SKM-1 treated with dmso at 0.1 percent for 144 hours (cell line): ENCODE data around the gene MTRF1L.
"Not testable (repeated sequence)": the region's sequence is repeated elsewhere in the genome, so short reads cannot be mapped to it uniquely, and the experiment has no call there.

Experiments used
- DNase-seq: peaks from one replicate; lab custom pipeline; 2025; ENCODE audit not compliant: unreplicated experiment; lab: John Stamatoyannopoulos, UW

Gene MTRF1L

DNA sequence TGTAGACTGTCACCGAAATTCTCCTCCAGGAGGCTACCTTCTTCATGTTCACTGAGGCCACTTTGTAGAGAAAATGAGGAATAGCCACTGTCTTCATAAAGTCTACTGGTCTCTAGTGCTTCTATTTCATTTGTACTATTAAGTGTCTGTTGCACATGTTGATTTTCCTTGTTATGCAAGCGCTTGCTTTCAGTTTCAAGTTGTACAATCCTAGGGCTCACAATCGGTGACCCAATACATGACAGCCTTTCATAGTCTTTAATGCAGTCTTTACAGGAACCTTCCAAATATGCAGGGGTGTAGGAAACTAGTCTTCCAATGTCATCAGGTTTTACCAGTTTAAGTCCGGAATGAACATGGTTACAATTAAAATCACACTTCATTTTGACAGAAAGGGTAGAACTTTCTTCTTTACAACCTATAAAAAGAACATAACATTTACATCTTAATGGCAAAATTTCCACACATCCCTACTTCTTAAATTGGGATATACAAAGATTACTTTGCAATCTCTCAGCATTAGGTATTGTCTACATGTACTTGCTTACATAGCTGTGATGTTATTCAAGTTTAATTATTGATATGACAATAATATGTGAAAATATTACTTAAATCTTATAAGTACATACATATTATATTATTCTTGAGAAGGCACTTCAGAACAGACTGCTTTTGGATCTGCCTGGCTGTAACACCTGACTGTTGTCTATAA lies 27.1 kb downstream of the MTRF1L start:
- DNase-seq, result no peak

DNA sequence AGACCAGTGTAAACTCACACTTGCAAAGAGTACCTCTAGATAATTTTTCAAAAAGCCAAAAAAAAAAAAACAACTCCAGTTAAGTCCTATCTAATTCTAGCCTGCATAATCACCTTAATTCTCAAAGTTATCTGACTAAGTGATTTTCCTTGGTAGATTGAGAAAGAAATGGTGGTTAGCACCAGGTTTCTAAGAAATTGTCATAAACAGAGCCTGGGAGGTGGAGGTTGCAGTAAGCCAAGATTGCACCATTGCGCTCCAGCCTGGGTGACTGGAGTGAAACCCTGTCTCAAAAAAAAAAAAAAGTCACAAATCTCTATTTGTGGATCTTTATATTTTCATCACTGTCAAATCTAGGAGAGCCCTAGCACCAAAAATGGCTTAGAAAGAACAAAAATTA lies 28.6 kb downstream of the MTRF1L start:
- no peak for DNase-seq

DNA sequence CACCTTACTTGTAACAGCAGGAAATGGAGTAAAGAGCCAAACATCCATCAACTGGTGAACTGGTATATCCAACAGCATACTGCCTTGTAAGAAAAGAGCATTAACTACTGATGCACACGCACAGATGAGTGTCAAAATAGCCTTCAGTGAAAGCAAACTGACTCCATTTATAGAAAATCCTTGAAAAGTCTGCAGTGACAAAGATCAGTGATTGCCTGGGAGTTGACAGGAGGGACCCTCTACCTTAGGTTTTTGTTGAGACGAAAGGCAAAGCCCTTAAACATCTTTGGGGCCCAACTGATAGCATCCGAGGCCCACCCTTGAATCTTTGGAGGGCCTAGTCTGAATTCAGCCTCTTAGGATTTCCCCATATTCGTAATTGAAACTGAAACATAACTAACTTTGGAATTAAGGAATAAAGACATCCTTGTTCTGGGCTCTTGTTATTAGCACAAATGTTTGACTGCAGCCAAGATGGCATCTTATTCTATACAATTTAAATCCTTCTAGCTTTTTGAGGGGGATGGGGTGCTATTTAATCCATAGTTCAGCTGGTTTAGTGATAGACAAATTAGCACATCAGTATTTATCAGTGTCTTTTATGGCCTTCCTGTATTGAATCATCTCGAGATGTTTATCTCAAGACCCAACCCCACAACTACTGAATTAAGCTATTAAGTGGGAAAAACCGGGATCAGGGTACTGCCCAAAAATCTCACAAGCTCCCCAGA lies 32.7 kb downstream of the MTRF1L start:
- no peak for DNase-seq

DNA sequence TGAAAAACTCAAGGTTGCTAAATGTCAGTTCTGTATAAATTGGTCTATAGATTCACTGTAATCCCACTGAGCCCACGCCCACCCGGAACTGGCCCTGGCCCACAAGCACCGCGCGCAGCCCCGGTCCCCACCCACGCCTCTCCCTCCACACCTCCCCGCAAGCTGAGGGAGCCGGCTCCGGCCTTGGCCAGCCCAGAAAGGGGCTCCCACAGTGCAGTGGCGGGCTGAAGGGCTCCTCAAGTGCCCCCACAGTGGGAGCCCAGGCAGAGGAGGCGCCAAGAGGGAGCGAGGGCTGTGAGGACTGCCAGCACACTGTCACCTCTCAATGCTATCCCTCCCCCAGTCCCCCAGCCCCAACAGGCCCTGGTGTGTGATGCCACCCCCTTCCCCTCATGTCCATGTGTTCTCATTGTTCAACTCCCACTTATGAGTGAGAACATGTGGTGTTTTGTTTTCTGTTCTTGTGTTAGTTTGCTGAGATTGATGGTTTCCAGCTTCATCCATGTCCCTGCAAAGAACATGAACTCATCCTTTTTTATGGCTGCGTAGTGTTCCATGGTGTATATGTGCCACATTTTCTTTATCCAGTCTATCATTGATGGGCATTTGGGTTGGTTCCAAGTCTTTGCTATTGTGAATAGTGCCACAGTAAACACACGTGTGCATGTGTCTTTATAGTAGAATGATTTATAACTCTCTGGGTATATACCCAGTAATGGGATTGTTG lies 36.2 kb downstream of the MTRF1L start:
- not testable (repeated sequence) for DNase-seq

DNA sequence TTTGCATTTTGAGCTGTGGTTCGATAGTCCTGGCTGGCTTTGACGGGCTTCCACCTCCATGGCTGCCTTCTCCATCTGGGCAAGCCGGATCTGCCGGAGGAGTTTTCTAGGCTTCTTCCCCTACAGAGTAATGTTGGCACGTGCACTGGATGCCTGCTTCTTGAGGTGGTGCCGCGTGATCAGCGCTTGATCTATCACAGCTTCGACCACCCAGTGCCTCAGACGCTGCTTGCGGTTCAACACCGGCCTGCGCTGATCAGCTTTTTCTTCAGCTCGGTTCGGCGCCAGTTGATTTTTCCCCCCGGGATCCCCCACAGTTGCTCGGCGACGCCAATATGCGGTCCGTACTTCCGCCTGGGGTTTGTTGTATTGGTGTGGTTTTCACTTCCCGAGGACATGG lies 43.2 kb downstream of the MTRF1L start:
- DNase-seq, result no peak

DNA sequence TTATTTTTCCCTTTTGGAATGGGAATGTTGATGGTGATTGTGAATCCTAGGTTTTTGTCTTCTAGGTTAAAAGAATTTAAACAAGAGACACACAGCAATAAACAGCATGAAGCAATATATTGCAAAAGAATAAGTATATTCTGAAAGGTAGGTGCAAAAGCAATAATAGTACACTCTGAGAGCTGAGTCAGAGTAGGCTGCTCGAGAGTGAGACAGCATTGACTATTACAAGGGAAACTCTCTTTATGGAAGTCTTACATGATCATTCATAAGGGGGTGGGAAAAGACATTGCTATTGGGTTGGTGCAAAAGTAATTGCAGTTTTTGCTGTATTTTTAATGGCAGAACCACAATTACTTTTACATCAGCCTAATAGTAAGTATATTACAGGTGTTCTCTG lies 44.7 kb downstream of the MTRF1L start:
- DNase-seq, result no peak

DNA sequence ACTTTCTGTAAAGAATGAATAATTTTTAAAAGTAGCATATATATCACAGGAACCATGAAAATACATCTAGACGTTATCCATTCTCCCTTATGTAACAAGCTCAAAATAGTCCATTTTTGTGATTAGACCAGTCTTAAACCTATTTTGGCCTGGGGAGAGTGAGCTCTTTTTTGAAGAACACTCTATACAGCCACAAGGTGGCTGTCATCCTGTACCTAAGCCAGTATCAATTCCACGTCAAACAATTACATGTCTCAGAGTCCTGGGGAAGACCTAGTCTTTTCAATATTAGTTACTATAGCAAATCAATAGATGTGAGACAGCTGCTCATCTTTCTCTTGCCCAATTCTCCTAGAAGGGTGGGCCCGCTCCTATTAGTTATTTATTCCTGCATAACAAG lies 48.1 kb downstream of the MTRF1L start:
- no peak for DNase-seq

DNA sequence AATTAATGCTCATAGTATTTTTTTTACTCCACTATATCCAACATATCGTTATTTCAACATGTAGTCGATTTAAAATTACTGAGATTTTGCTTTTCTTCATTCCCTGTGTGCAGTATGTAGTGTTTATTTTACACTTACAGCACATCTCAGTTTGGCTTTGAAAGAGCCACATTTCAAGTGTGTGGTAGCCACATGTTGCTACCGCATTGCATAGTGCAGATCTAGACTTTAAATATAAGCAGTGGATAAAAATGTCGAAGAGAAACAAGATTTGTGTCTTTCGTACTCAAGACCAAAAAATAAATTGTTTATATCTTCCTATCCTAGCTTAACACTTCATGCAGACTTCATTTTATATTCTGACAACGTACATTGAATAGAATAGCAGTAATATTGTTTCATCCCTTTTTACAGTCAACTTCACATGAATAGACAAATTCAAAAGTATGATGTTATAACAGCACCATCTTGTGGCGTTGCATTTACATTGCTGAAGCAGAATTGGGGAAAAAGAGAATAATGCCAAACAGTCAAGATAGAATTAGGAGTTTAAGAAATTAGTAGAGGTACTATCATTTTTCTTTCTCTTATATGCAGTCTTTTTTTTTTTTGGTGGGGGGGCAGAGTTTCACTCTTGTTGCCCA lies 49.5 kb downstream of the MTRF1L start:
- DNase-seq, result peak; percentile 19

DNA sequence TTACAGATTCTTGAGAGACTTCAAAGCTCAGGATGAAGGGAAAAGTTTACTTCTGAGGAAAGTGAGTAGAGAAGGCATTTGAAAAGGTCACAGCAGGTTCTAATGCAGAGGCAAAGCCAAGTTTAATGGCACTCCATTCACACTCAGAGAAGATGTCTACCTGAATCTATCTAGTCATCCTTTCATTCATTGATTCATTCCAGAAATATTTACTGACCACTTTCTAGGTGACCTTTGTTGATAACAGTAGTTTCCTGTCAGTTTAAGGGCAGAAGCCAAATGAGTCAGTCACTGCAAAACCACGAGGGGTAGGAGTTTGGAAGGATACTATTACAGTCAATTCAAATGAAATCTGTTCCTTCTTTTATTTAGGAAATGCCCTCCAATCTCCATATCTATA lies 50.5 kb downstream of the MTRF1L start:
- no peak for DNase-seq

DNA sequence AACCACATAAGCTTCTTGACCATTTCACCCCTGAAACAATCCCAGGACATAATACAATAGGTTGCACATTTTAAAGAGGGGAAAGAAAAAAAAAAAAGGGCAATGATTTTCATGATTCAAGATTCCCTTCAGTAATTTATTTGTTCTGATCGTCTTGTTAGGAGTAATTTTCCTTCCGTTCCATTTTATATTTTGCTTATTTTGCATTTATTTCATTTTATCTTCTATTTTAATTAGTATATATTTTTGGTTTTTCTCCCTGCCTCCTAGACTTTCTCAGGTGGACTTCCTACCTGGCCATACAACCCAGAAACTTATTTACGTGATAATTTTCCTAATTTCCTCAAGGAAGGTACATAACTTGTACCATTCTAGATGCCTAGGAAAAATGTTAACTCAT lies 52.3 kb downstream of the MTRF1L start:
- no peak for DNase-seq

DNA sequence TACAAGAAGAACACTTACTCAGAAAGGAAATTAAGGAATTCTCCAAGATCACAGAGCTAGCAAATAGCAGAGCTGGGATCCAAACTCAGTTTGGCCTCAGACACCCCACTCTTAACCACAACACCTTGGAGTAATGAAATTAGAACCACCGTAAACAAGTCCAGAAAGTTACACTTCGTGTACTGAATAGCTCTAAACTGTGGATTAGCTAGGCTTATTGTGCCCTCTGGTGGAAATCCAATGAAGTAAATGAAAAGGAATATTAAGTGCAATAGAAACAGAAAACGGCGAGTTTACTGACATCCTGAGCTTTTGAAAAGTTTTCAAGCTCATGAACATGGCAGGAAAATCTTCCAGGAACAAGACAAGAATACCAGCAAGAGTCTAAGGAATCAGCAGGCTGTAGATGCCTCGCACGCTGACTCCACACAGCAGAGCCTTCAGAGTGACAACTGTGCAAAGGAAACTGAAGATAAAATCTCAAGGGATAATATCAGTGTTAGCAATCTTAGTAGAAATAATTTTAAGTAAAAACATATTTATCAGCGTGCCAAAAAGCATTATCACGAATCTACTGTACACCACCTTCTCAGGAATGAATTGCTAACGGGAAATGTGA lies 54.2 kb downstream of the MTRF1L start:
- peak; percentile 37 for DNase-seq

DNA sequence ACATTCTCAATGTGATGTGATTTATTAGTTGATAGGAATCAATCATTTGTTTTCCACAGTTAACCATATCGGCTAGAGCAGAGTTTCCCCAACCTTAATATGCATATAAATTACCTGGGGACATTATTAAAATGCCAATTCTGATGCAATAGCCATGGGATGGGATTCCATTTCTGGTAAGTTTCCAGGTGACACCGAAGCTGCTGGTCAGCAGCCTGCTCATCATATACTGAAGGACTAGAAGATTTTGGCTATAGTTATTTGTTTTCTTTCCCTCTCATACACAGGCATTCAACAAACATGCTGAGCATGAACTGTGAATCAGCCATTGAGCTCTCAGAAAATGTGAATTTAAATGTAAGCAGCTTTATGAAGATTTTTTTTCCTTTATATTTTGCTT lies 55.5 kb downstream of the MTRF1L start:
- DNase-seq, result no peak

DNA sequence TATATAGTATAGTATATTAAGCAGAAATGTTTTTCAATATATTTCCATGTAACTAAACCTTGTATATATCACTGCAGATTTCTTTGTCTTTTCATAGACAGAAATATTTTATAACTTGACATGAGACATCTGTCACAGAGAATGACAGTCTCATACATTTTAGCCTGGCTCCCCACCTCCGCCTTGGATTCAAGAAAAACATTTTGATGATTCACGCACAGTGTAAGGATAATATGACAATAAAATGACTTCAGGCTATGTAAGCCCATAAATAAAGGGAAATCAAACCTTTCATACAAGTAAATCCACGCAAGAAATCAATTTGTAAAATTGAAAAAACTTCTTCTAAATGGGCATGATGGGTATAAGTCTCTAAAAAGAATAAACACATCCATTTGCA lies 56.0 kb downstream of the MTRF1L start:
- no peak for DNase-seq

DNA sequence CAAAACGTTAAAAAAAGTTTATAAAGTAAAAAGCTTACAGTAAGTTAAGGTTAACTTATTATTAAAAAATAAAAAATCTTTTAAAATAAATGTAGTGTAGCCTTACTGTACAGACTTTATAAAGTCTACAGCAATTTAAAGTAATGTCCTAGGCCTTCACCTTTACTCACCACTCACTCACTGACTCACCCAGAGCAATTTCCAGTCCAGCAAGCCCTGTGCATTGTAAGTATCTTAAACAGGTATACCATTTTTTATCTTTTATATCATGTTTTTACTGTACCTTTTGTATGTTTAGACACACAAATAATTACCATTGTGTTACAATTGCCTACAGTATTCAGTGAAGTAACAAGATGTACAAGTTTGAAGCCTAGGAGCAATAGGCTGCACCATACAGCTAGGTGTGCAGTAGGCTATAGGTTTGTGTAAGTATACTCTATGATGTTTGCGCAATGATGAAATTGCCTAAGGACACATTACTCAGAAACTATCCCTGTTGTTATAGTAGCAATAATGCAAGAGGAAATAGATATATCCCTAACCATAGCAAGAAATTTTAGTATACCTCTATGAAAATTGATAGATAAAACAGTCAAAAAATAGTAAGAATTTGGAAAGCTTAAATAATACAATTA lies 59.1 kb downstream of the MTRF1L start:
- peak; percentile 3 for DNase-seq

DNA sequence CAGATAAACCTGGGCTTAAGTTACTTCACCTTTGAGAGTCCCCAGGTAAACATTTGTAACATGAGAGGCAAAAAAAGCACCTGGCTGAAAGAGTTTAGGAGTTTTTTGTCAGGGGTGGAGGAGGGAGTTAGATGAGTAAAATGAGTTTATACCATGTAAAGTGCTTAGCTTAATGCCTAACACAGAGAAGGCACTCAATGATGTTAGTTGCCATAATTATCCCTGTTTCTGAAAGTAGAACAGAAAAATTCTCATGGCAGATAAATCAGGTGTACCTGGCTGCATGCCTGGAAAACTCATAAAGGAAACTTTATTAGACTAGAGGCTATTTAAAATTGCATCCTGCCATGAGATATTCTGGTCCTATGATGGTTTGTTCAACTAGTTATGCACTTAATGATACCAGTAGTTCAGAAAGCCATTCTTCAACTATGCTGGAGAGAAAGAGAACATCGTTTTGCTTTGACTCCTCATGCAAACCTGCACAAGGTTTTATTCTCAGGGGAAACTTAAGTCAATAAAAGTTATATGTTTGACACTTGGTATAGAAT lies 60.1 kb downstream of the MTRF1L start:
- DNase-seq, result no peak

DNA sequence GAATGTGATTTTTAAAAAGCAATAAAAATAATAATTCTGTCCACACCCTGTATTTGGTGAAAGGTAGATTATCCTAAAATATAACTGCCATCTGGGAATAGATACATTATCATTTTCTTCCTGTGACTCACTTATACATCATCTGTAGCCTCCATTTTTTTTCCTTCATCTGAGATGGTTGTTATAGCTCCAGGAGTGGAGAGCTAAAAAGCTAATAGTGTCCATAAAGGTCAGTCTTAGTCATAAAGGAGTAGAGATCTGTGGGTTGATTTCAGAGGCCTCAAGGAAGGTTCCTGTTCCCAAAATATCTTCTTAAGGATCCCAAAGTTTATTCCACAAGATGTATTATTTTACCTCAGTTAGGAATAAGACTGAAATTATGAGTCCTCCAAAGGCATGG lies 60.8 kb downstream of the MTRF1L start:
- DNase-seq, result no peak
